HG03064 (cell line): Measurements from ENCODE around the gene FCMR.
"Not testable (repeated sequence)": the region's sequence is repeated elsewhere in the genome, so short reads cannot be mapped to it uniquely, and the experiment has no call there.

Experiments used
- ATAC-seq: cut with Tn5 transposase; IDR thresholded peaks from one replicate; pipeline ENCODE4 v1.9.1; 2021; ENCODE audit warnings: low read depth; ENCODE audit not compliant: unreplicated experiment

FCMR gene

GRCh38 chr1:206882555-206882954, 39.2 kb downstream of the FCMR start:
- ATAC-seq = no peak

- no peak for ATAC-seq
Measured at GRCh38 chr1:206880314-206880713, 41.4 kb downstream of the FCMR start.

GRCh38 chr1:206878456-206878855, 43.3 kb downstream of the FCMR start:
- ATAC-seq = no peak

GRCh38 chr1:206875752-206876377, 45.9 kb downstream of the FCMR start:
- no peak for ATAC-seq

GRCh38 chr1:206873603-206874188, 48.0 kb downstream of the FCMR start:
- ATAC-seq = no peak

- no peak for ATAC-seq
Measured at GRCh38 chr1:206872139-206872538, 49.6 kb downstream of the FCMR start.

- no peak for ATAC-seq
Measured at GRCh38 chr1:206868264-206868663, 53.5 kb downstream of the FCMR start.

- no peak for ATAC-seq
Measured at GRCh38 chr1:206867716-206868115, 54.0 kb downstream of the FCMR start.

GRCh38 chr1:206867239-206867638, 54.5 kb downstream of the FCMR start:
- ATAC-seq = no peak

- no peak for ATAC-seq
Measured at GRCh38 chr1:206866062-206866461, 55.7 kb downstream of the FCMR start.

- no peak for ATAC-seq
Measured at GRCh38 chr1:206864939-206865671, 56.6 kb downstream of the FCMR start, which contains the start of gene IL20. IL20 (plus strand) TSS chr1:206865623; CDS start chr1:206865853, 230 bp downstream.

GRCh38 chr1:206863266-206863665, 58.5 kb downstream of the FCMR start:
- ATAC-seq = no peak

GRCh38 chr1:206860165-206860564, 61.6 kb downstream of the FCMR start:
- ATAC-seq = no peak

- ATAC-seq = no peak
Measured at GRCh38 chr1:206859082-206859521, 62.6 kb downstream of the FCMR start.

- no peak for ATAC-seq
Measured at GRCh38 chr1:206856674-206857464, 64.9 kb downstream of the FCMR start.

GRCh38 chr1:206855859-206856258, 65.9 kb downstream of the FCMR start:
- ATAC-seq = no peak

GRCh38 chr1:206854401-206855129, 67.2 kb downstream of the FCMR start:
- ATAC-seq = no peak

- ATAC-seq = not testable (repeated sequence)
Measured at GRCh38 chr1:206853696-206854095, 68.0 kb downstream of the FCMR start.
